Upper lobe of left lung (tissue), 6 donors: ENCODE measurements around the gene PTPRH. TPM values are rescaled to one million over a fixed set of nuclear protein-coding genes. Genes with fewer than 3 reads are reported as not detected.
"Not testable (repeated sequence)": the region's sequence is repeated elsewhere in the genome, so short reads cannot be mapped to it uniquely, and the experiment has no call there.

Experiments used
- ATAC-seq, 2 donors: fragments of 200-7000 bp; cut with Tn5 transposase; one replicate each; pipeline ENCODE4 v1.9.1; 2022; ENCODE audit warnings: mild to moderate bottlenecking in 2 of 2, moderate library complexity in 2 of 2; ENCODE audit not compliant: low FRiP score in 2 of 2
- DNase-seq, 2 donors: peaks; one replicate each; pipeline ENCODE4 v3.0.0-alpha.2; 2019 to 2020
- H3K27ac ChIP-seq, 4 donors: fragments of 200-600 bp; sonication (generic); one replicate each; pipeline ENCODE4 v1.5.1; 2016 to 2019
- H3K27me3 ChIP-seq, 4 donors: fragments of 200-600 bp; sonication (generic); one replicate each; pipeline ENCODE4 v1.5.1; 2017 to 2019
- H3K36me3 ChIP-seq, 4 donors: fragments of 200-600 bp; sonication (generic); one replicate each; pipeline ENCODE4 v1.5.1; 2016 to 2019
- H3K4me1 ChIP-seq, 4 donors: fragments of 200-600 bp; sonication (generic); one replicate each; pipeline ENCODE4 v1.5.1; 2018 to 2019
- H3K4me3 ChIP-seq, 4 donors: fragments of 200-600 bp; sonication (generic); one replicate each; pipeline ENCODE4 v1.5.1; 2017 to 2019; ENCODE audit warnings: mild to moderate bottlenecking in 2 of 4, moderate library complexity in 1 of 4
- H3K9me3 ChIP-seq, 4 donors: fragments of 200-600 bp; sonication (generic); one replicate each; pipeline ENCODE4 v1.5.1; 2018 to 2019
- EP300 ChIP-seq, 4 donors: sonication (generic); formaldehyde crosslinking; IDR thresholded peaks; one replicate each; pipeline ENCODE4 v1.5.1; 2017; ENCODE audit warnings: antibody characterized with exemption in 4 of 4, control low read depth in 2 of 4
- POLR2A ChIP-seq, 4 donors: fragments of 450-650 bp; IDR thresholded peaks; one replicate each; pipeline ENCODE4 v1.5.1; 2016 to 2017; ENCODE audit warnings: antibody characterized with exemption in 4 of 4, mild to moderate bottlenecking in 2 of 4
- POLR2AphosphoS5 ChIP-seq, 2 donors: sonication (generic); formaldehyde crosslinking; IDR thresholded peaks; one replicate each; pipeline ENCODE4 v1.5.1; 2017; ENCODE audit warnings: antibody characterized with exemption in 2 of 2
- WGBS, 2 donors: methylation state at CpG; one replicate each; pipeline ENCODE4 v1.1.5; 2017 to 2018; 5-methylcytosine and 5-hydroxymethylcytosine counted together
- total RNA-seq, 6 donors: library from RNA; depleted of rRNA in 4 of 6; stranded (reverse); fragments of >200 nt in 4 of 6; gene quantifications; one replicate each; pipeline versions ENCODE4 v1.1.0 to v1.2.1, GENCODE V29; 2016 to 2021
- TF ChIP-seq, protein P1 (sequence below), 6 experiments: fragments of 450-650 bp in 4 of 6; fragments of 200-600 bp in 2 of 6; sonication (generic) in 2 of 6; IDR thresholded peaks; one replicate each; pipeline ENCODE4 v1.5.1; 2016 to 2019; ENCODE audit warnings: antibody characterized with exemption in 6 of 6
- donor health status: DM: no; HTN: no; CAD: no; lungs with moderate emphysema.
- donor health status: DM: no; HTN: yes; CAD: no; lungs with severe emphysema.

The PTPRH gene
- total RNA-seq, 6 donors from 2014 or later, result 0.30 to 3.1 (median 0.67) TPM; not detected in 1

DNA sequence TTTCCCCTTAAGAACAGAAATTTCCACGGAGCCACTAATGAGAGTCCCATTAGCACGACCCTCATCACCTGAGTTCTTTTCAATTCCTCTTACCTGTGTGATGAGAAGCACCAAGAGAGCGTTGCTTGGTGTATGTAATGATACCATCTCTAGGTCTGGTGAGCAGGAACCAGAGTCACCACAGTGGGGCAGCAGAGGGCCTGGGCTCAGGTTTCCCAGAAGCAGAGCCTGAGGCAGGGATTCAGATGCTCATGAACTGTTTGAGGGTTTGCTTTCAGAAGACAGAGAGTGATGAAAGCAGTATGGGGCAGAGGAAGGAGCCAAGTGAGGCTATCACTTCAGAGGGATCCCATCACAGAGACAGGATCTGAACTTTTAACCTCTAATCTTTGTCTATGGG, 3.1 kb upstream of the PTPRH start:
- Histone ChIP-seq H3K4me1 (peaks cover 10 to 13% (median 12%) of the 10 kb centered on the region in 4 donors), H3K27me3 (no peaks in the 10 kb centered on the region), H3K4me3 (no peak overlapping the region), H3K9me3 (peaks cover 0 to 13% (median 5%) of the 10 kb centered on the region in 4 donors), H3K36me3 (no peaks in the 10 kb centered on the region), H3K27ac (no peak overlapping the region)
- DNase-seq (peak in 1 of 2 donors; percentile 36), ATAC-seq (no peak)
- 84 to 87% methylated on average over 3 of the region's 3 CpGs for WGBS, 2 donors
- TF ChIP-seq POLR2AphosphoS5 (IDR thresholded peaks at IDR 0.05) (no peak), EP300 (IDR thresholded peaks at IDR 0.05) (no peak), POLR2A (IDR thresholded peaks at IDR 0.05) (no peak)
- TF ChIP-seq, protein P1, sequence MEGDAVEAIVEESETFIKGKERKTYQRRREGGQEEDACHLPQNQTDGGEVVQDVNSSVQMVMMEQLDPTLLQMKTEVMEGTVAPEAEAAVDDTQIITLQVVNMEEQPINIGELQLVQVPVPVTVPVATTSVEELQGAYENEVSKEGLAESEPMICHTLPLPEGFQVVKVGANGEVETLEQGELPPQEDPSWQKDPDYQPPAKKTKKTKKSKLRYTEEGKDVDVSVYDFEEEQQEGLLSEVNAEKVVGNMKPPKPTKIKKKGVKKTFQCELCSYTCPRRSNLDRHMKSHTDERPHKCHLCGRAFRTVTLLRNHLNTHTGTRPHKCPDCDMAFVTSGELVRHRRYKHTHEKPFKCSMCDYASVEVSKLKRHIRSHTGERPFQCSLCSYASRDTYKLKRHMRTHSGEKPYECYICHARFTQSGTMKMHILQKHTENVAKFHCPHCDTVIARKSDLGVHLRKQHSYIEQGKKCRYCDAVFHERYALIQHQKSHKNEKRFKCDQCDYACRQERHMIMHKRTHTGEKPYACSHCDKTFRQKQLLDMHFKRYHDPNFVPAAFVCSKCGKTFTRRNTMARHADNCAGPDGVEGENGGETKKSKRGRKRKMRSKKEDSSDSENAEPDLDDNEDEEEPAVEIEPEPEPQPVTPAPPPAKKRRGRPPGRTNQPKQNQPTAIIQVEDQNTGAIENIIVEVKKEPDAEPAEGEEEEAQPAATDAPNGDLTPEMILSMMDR (IDR thresholded peaks at IDR 0.05), result peak in 2 of 6 experiments; percentile 14 to 16

DNA sequence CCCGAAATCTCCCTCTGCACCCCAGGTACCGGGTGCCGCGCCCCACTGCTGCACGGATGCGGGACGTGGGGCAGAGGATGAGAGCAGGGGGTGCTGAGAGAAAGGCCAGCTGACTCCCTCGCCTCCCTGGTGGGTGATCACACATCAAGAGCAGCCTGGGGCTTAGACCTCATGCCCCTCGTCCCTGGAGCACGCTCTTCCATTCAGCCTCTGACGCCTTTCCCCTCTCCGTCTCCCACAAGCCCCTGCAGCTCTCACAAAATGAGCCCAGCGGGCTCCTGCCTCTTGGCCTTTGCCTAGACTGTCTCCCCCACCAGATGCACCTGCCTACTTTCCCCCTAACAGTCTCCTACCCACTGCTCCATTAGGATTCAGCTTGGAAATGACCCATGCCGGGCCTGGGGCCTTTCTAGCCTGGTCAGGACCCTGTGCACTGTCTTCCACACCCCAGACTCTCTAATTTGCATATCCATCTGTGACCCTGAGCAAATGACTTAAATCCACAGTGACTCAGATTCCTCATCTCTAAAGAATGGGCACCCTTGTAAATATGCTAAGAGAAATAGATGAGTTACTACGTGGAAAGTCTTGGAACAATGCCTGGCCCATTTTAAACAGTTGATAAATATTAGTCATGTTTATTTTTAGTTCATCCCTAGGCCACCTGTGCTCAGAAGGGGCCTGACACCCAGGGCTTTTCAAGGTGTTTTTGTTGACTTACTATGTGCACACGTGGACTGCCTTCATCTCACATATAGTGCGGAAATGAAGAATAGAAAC, 582 bp upstream of the PTPRH start:
- no peak for ATAC-seq
- TF ChIP-seq POLR2AphosphoS5 (IDR thresholded peaks at IDR 0.05), result no peak
- TF ChIP-seq, protein P1 (IDR thresholded peaks at IDR 0.05), result no peak
- no peak for TF ChIP-seq EP300 (IDR thresholded peaks at IDR 0.05)
- TF ChIP-seq POLR2A (IDR thresholded peaks at IDR 0.05), result no peak
- Histone ChIP-seq H3K4me1 (peaks cover 0 to 6% (median 5%) of the 10 kb centered on the region in 4 donors), H3K4me3 (no peak overlapping the region), H3K27me3 (no peaks in the 10 kb centered on the region), H3K9me3 (peaks cover 0 to 13% (median 5%) of the 10 kb centered on the region in 4 donors), H3K36me3 (no peaks in the 10 kb centered on the region), H3K27ac (no peak overlapping the region)
- DNase-seq, result no peak
- WGBS, 2 donors, result 72 to 74% methylated on average over 16 to 17 of the region's 17 CpGs

GRCh38 chr19:55206664-55207500, 2.4 kb downstream of the PTPRH start:
- Histone ChIP-seq H3K36me3 (no peaks in the 10 kb centered on the region), H3K27ac (no peak overlapping the region), H3K27me3 (no peaks in the 10 kb centered on the region), H3K4me3 (no peak overlapping the region), H3K4me1 (peaks cover 0 to 6% (median 5%) of the 10 kb centered on the region in 4 donors), H3K9me3 (peaks cover 0 to under 1% (median 0%) of the 10 kb centered on the region in 4 donors)
- TF ChIP-seq EP300 (IDR thresholded peaks at IDR 0.05) (no peak), POLR2A (IDR thresholded peaks at IDR 0.05) (no peak), POLR2AphosphoS5 (IDR thresholded peaks at IDR 0.05) (no peak)
- TF ChIP-seq, protein P1 (IDR thresholded peaks at IDR 0.05), result no peak
- DNase-seq (peak; percentile 67 to 84), ATAC-seq (peak; percentile 80 to 98)
- whole genome bisulfite sequencing, 2 donors, result 31 to 40% methylated on average over 24 of the region's 29 CpGs

DNA sequence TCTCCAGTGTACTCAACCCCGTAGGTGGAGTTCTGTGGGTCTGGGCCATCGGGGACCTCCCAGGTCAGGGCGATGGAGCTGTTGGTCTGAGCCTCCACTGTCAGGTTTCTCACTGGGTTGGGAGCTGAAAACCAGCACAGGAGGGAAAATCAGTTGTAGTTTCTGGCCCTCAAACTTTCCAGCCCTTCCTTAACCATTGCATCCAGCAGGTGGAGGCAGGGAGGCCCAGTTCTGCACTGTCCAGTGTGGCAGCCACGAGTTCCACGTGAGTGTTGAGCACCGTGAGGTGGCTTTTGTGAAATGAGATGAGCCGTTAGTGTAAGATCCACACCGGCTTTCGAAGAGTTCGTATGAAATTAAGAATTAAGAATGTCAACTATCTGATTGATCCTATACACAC, 7.1 kb downstream of the PTPRH start:
- H3K27me3 ChIP-seq, ATAC-seq, H3K4me3 ChIP-seq, H3K4me1 ChIP-seq, H3K9me3 ChIP-seq, H3K27ac ChIP-seq, DNase-seq, H3K36me3 ChIP-seq: not testable (repeated sequence)
- WGBS, 2 donors, result 54 to 67% methylated on average over 10 of the region's 10 CpGs

DNA sequence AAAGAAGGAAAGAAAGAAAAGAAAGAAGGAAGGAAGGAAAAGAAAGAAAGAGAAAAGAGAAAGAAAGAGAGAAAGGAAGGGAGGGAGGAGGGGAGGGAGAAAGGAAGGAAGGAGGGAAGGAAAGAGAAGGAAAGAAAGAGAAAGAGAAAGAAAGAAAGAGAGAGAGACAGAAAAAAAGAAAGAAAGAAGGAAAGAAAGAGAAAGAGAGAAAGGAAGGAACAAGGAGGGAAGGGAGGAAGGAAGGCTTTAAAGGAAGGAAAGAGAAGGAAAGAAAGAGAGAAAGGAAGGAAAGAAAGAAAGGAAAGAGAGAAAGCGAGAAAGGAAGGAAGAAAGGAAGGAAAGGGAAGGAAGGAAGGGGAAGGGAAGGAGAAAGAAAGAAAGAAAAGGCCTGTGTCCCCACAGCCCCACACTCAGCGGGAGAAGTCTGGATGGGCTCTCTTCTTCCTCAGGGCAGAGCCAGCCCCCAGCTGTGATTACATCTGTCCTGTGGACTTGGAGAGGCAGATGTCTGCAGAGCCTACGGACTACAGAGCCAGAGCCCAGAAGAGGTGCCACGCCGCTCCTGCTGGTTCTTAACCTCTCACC, 9.6 kb downstream of the PTPRH start:
- no peak for ATAC-seq
- no peak for DNase-seq
- TF ChIP-seq POLR2AphosphoS5 (IDR thresholded peaks at IDR 0.05) (no peak), POLR2A (IDR thresholded peaks at IDR 0.05) (no peak)

More for the DNA sequence above, 9.6 kb downstream of the PTPRH start:
- Histone ChIP-seq H3K36me3 (no peaks in the 10 kb centered on the region), H3K4me3 (no peak overlapping the region), H3K9me3 (no peaks in the 10 kb centered on the region), H3K27ac (no peak overlapping the region), H3K4me1 (no peaks in the 10 kb centered on the region), H3K27me3 (no peaks in the 10 kb centered on the region)
- WGBS, 2 donors, result 52 to 61% methylated on average over 5 of the region's 5 CpGs
